DLD1 (cell line): Measurements from ENCODE around the gene CHST11.

ENCODE experiments used
- in situ Hi-C: cut with HindIII; loops from 2 replicates; pipeline ENCODE4 v1.10.0; 2017; ENCODE audit warnings: low sequenced_read_pairs

CHST11 gene

GRCh38 chr12:104459368-104459909 is 2.7 kb downstream of the CHST11 start:
- in situ Hi-C loops, result no loop called here

GRCh38 chr12:104460041-104460719 is 3.4 kb downstream of the CHST11 start:
- in situ Hi-C loops, result no loop called here

GRCh38 chr12:104460973-104461698 is 4.4 kb downstream of the CHST11 start:
- in situ Hi-C loops, result no loop called here

GRCh38 chr12:104462325-104462724 is 5.6 kb downstream of the CHST11 start:
- in situ Hi-C loops, result no loop called here

GRCh38 chr12:104462931-104463339 is 6.2 kb downstream of the CHST11 start:
- in situ Hi-C loops, result no loop called here

- in situ Hi-C loops, result no loop called here
Observed at GRCh38 chr12:104463368-104463767, 6.6 kb downstream of the CHST11 start.

- in situ Hi-C loops, result no loop called here
Observed at GRCh38 chr12:104464899-104465298, 8.2 kb downstream of the CHST11 start.

GRCh38 chr12:104466709-104467345 is 10.1 kb downstream of the CHST11 start:
- in situ Hi-C loops, result no loop called here

- in situ Hi-C loops, result no loop called here
Observed at GRCh38 chr12:104467346-104467837, 10.6 kb downstream of the CHST11 start.

GRCh38 chr12:104468371-104468770 is 11.6 kb downstream of the CHST11 start:
- in situ Hi-C loops, result no loop called here

GRCh38 chr12:104469066-104469465 is 12.3 kb downstream of the CHST11 start:
- in situ Hi-C loops, result no loop called here

GRCh38 chr12:104469523-104469922 is 12.8 kb downstream of the CHST11 start:
- in situ Hi-C loops, result no loop called here

GRCh38 chr12:104470521-104470920 is 13.8 kb downstream of the CHST11 start:
- in situ Hi-C loops, result no loop called here

GRCh38 chr12:104471336-104471735 is 14.6 kb downstream of the CHST11 start:
- in situ Hi-C loops, result no loop called here

- in situ Hi-C loops, result no loop called here
Observed at GRCh38 chr12:104472748-104473147, 16.0 kb downstream of the CHST11 start.

- in situ Hi-C loops, result no loop called here
Observed at GRCh38 chr12:104473374-104473983, 16.7 kb downstream of the CHST11 start.

GRCh38 chr12:104475271-104475670 is 18.5 kb downstream of the CHST11 start:
- in situ Hi-C loops, result no loop called here

GRCh38 chr12:104477510-104478390 is 21.0 kb downstream of the CHST11 start:
- in situ Hi-C loops, result no loop called here

- in situ Hi-C loops, result no loop called here
Observed at GRCh38 chr12:104478396-104479122, 21.8 kb downstream of the CHST11 start.
